Heart left ventricle (tissue), 16 donors: Measurements from ENCODE around the gene TPD52L2. TPM values are rescaled to one million over a fixed set of nuclear protein-coding genes. Genes with fewer than 3 reads are reported as not detected.

Experiments
- ATAC-seq, 4 donors: fragments of 200-7000 bp; cut with Tn5 transposase; one replicate each; pipeline ENCODE4 v1.9.1; 2020 to 2022; ENCODE audit warnings: moderate library complexity in 4 of 4, mild to moderate bottlenecking in 3 of 4, moderate number of reproducible peaks in 1 of 4
- DNase-seq, 5 donors: peaks; one replicate each; pipeline ENCODE4 v3.0.0-alpha.2; 2020
- H3K27ac ChIP-seq, 12 donors: fragments of 200-600 bp; sonication (generic) in 4 of 12; one replicate each; pipeline versions ENCODE4 v1.5.0 to v1.8.0; 2016 to 2022; ENCODE audit warnings: mild to moderate bottlenecking in 2 of 12
- H3K27me3 ChIP-seq, 9 donors: fragments of 200-600 bp; sonication (generic) in 2 of 9; one replicate each; pipeline versions ENCODE4 v1.5.1 to v1.8.0; 2016 to 2022; ENCODE audit warnings: mild to moderate bottlenecking in 3 of 9
- H3K36me3 ChIP-seq, 9 donors: fragments of 200-600 bp; sonication (generic) in 2 of 9; one replicate each; pipeline versions ENCODE4 v1.5.0 to v1.8.0; 2018 to 2022; ENCODE audit warnings: mild to moderate bottlenecking in 2 of 9
- H3K4me1 ChIP-seq, 12 donors: fragments of 200-600 bp; sonication (generic) in 4 of 12; one replicate each; pipeline versions ENCODE4 v1.5.0 to v1.8.0; 2016 to 2022; ENCODE audit warnings: mild to moderate bottlenecking in 3 of 12
- H3K4me3 ChIP-seq, 12 donors: fragments of 200-600 bp; sonication (generic) in 4 of 12; one replicate each; pipeline versions ENCODE4 v1.5.0 to v1.8.0; 2017 to 2022; ENCODE audit warnings: mild to moderate bottlenecking in 9 of 12, moderate library complexity in 4 of 12
- H3K9me3 ChIP-seq, 12 donors: fragments of 200-600 bp; sonication (generic) in 4 of 12; one replicate each; pipeline versions ENCODE4 v1.5.0 to v1.8.0; 2016 to 2022; ENCODE audit warnings: mild to moderate bottlenecking in 1 of 12
- CTCF ChIP-seq, 12 donors: fragments of 200-600 bp; sonication (generic) in 4 of 12; IDR thresholded peaks; one replicate each; pipeline versions ENCODE4 v1.5.0 to v1.8.0; 2018 to 2022; ENCODE audit warnings: antibody characterized with exemption in 12 of 12, mild to moderate bottlenecking in 5 of 12
- POLR2A ChIP-seq, 2 donors: fragments of 450-650 bp; IDR thresholded peaks; one replicate each; pipeline ENCODE4 v1.6.1; 2017; ENCODE audit warnings: antibody characterized with exemption in 2 of 2, mild to moderate bottlenecking in 2 of 2, moderate library complexity in 2 of 2
- WGBS, 4 donors: extraction: QIAGEN DNeasy Blood & Tissue Kit in 2 of 4; methylation state at CpG; one replicate each; pipeline versions ENCODE4 v1.1.5 to v1.1.7; 2013 to 2018; 5-methylcytosine and 5-hydroxymethylcytosine counted together
- intact Hi-C, 10 donors: fragments of 100-400 bp; cut with DNase I; formaldehyde crosslinking; loops; one replicate each; pipeline versions ENCODE4 v1.11.1 to v1.14.2; 2022
- polyA plus RNA-seq, 2 donors: library from polyadenylated mRNA; stranded (reverse); fragments of 200-250 nt; gene quantifications; one replicate each; pipeline ENCODE4 v1.2.3, GENCODE V29; 2013
- total RNA-seq, 9 donors: library from RNA; depleted of rRNA in 2 of 9; stranded (reverse); fragments of >200 nt in 2 of 9; fragmentation: NEBNext Ultra II Directional in 3 of 9; extraction: Animal tissue kit (Norgen Biotek cat#: 25700) in 3 of 9; gene quantifications; one replicate each; pipeline versions ENCODE4 v1.1.0 to v1.2.4, GENCODE V29; 2016 to 2023
- donor health status: ischemic (EF 13 %, LVEDD 7.1; RV severe dilation, severe dysfunction).
- donor health status: healthy with polysubstance abuse.
- donor health status: DM: no; HTN: yes; CAD: no.
- donor health status: DM: no; HTN: no; CAD: no.
- donor health status: ischemic (EF 25% LVEDD 6.9; RV normal size, moderate dysfunction).
- donor health status: ischemic (EF 25% LVEDD 5.7; RV mildly dilated, moderate dysfunction).
- donor health status: healthy.
- donor health status: DM: yes; HTN: yes; CAD: no.
- donor health status: ischemic (EF 35%, LVEDD 5.7; RV mildly dilated, moderate dysfunction).
- donor health status: nonischemic (EF 11% LVEDD 7.7; RV severe dilation, severe dysfunction).
- donor health status: DM: yes; HTN: yes; CAD: no.
- donor health status: PGD.
- donor health status: ischemic (EF 29% LVEDD 5.4; RV normal size, mild dysfunction).
- donor health status: nonischemic (EF 23%, LVEDD 6.1; RV moderate dilation, normal function).

TPD52L2 gene
- total and polyA plus RNA-seq, 11 donors, result 44.4 to 179 (median 72.2) TPM

- WGBS, 4 donors, result 62 to 86% (median 74%) methylated on average over 8 to 9 of the region's 9 CpGs
- no peaks in the 10 kb centered on the region for H3K36me3 ChIP-seq
- H3K9me3 ChIP-seq, result no peaks in the 10 kb centered on the region
- DNase-seq (no peak), ATAC-seq (no peak)
- no peak overlapping the region for H3K4me3 ChIP-seq
- H3K27me3 ChIP-seq, result peaks cover 0 to 33% (median 0%) of the 10 kb centered on the region in 9 donors
- H3K4me1 ChIP-seq, result peaks cover 0 to 38% (median 30%) of the 10 kb centered on the region in 12 donors
- TF ChIP-seq CTCF (IDR thresholded peaks at IDR 0.05) (no peak), POLR2A (IDR thresholded peaks at IDR 0.05) (no peak)
- H3K27ac ChIP-seq, result no peak overlapping the region
- intact Hi-C loops, result no loop called here
These were observed 22.8 kb upstream of the TPD52L2 start for GRCh38 chr20:63842258-63842657.

- Histone ChIP-seq H3K27me3 (peaks cover 0 to 33% (median 0%) of the 10 kb centered on the region in 9 donors), H3K4me1 (peaks cover 0 to 48% (median 38%) of the 10 kb centered on the region in 12 donors), H3K27ac (no peak overlapping the region), H3K36me3 (no peaks in the 10 kb centered on the region), H3K4me3 (no peak overlapping the region), H3K9me3 (no peaks in the 10 kb centered on the region)
- TF ChIP-seq POLR2A (IDR thresholded peaks at IDR 0.05) (no peak), CTCF (IDR thresholded peaks at IDR 0.05) (no peak)
- intact Hi-C loops, result no loop called here
- 93 to 95% (median 94%) methylated on average over 12 of the region's 12 CpGs for WGBS, 4 donors
- ATAC-seq (no peak), DNase-seq (no peak)
These were observed 21.8 kb upstream of the TPD52L2 start for GRCh38 chr20:63843222-63843621.

GRCh38 chr20:63843778-63844177 is 21.3 kb upstream of the TPD52L2 start:
- intact Hi-C loops, result no loop called here
- Histone ChIP-seq H3K27ac (peak overlapping the region in 5 of 12 donors; percentile 71 to 92 (median 89)), H3K27me3 (peaks cover 0 to 33% (median 0%) of the 10 kb centered on the region in 9 donors), H3K9me3 (no peaks in the 10 kb centered on the region), H3K4me1 (peaks cover 0 to 53% (median 42%) of the 10 kb centered on the region in 12 donors), H3K36me3 (no peaks in the 10 kb centered on the region), H3K4me3 (no peak overlapping the region)
- TF ChIP-seq POLR2A (IDR thresholded peaks at IDR 0.05) (no peak), CTCF (IDR thresholded peaks at IDR 0.05) (no peak)
- ATAC-seq (no peak), DNase-seq (no peak)
- 60 to 78% (median 74%) methylated on average over 7 to 16 of the region's 16 CpGs for WGBS, 4 donors

- intact Hi-C loops, result no loop called here
- H3K4me3 ChIP-seq, result no peak overlapping the region
- ATAC-seq (no peak), DNase-seq (peak in 3 of 5 donors; percentile 15 to 63 (median 61))
- peaks cover 0 to 53% (median 42%) of the 10 kb centered on the region in 12 donors for H3K4me1 ChIP-seq
- no peaks in the 10 kb centered on the region for H3K9me3 ChIP-seq
- TF ChIP-seq POLR2A (IDR thresholded peaks at IDR 0.05) (no peak), CTCF (IDR thresholded peaks at IDR 0.05) (peak in 1 of 12 donors; percentile 6)
- H3K36me3 ChIP-seq, result no peaks in the 10 kb centered on the region
- WGBS, 4 donors, result 48 to 69% (median 63%) methylated on average over 5 to 9 of the region's 9 CpGs
- peak overlapping the region in 10 of 12 donors; percentile 17 to 96 (median 74) for H3K27ac ChIP-seq
- H3K27me3 ChIP-seq, result peaks cover 0 to 33% (median 0%) of the 10 kb centered on the region in 9 donors
These were observed 20.5 kb upstream of the TPD52L2 start for GRCh38 chr20:63844511-63844991.
